Activated B cell treated with CpG ODN at 0.5 μM for 24 hours (primary cell): ENCODE measurements around the gene SCFD2. TPM values are rescaled to one million over a fixed set of nuclear protein-coding genes. Genes with fewer than 3 reads are reported as not detected.
"Not testable (repeated sequence)": the region's sequence is repeated elsewhere in the genome, so short reads cannot be mapped to it uniquely, and the experiment has no call there.

Experiments used
- ATAC-seq: fragments of 200-7000 bp; cut with Tn5 transposase; one replicate; pipeline ENCODE4 v1.10.0; 2021; ENCODE audit warnings: low read depth, mild to moderate bottlenecking, moderate library complexity
- CTCF ChIA-PET: fragments of 350-600 bp; sonication (Branson Sonifier 250); formaldehyde crosslinking; loops from one replicate; lab custom pipeline; 2021; ENCODE audit warnings: antibody characterized with exemption; lab: Charles Lee
- POLR2A ChIA-PET: fragments of 350-600 bp; sonication (Branson Sonifier 250); formaldehyde crosslinking; loops from one replicate; lab custom pipeline; 2021; ENCODE audit warnings: antibody characterized with exemption; lab: Charles Lee
- DNase-seq: peaks from one replicate; pipeline ENCODE4 v3.0.0; 2022
- H3K27ac Mint-ChIP-seq: one replicate; pipeline ENCODE4 v1.8.0; 2020; ENCODE audit warnings: mixed read lengths
- H3K27me3 Mint-ChIP-seq: one replicate; pipeline ENCODE4 v1.8.0; 2021; ENCODE audit warnings: mixed read lengths
- H3K36me3 Mint-ChIP-seq: one replicate; pipeline ENCODE4 v1.8.0; 2021; ENCODE audit warnings: low read depth, mixed read lengths
- H3K4me1 Mint-ChIP-seq: one replicate; pipeline ENCODE4 v1.8.0; 2021; ENCODE audit warnings: mixed read lengths
- H3K4me3 Mint-ChIP-seq: one replicate; pipeline ENCODE4 v1.8.0; 2020; ENCODE audit warnings: mild to moderate bottlenecking, mixed read lengths
- H3K9me3 Mint-ChIP-seq: one replicate; pipeline ENCODE4 v1.8.0; 2020; ENCODE audit warnings: mixed read lengths
- intact Hi-C: fragments of 100-400 bp; cut with micrococcal nuclease; formaldehyde crosslinking; loops from one replicate; pipeline ENCODE4 v1.15.1; 2024
- total RNA-seq: library from RNA; stranded (reverse); gene quantifications from 2 replicates; pipeline ENCODE4 v1.2.3, GENCODE V29; 2022
- TF ChIP-seq, protein P1 (sequence below): fragments of 200-600 bp; IDR thresholded peaks from one replicate; pipeline ENCODE4 v1.8.0; 2022; ENCODE audit warnings: antibody characterized with exemption, mild to moderate bottlenecking

Gene SCFD2
- total RNA-seq, 1 donor from 2014 or later, result 46.6 TPM

- Mint-ChIP-seq H3K9me3 (no peaks in the 10 kb centered on the region), H3K4me1 (peaks cover 31% of the 10 kb centered on the region), H3K27me3 (no peaks in the 10 kb centered on the region), H3K4me3 (no peak overlapping the region), H3K27ac (peak overlapping the region; percentile 30), H3K36me3 (peaks cover 35% of the 10 kb centered on the region)
- ChIA-PET POLR2A (interaction anchor here (1.5 kb wide), 1 partner anchor 22 kb away, joined by 4 read pairs; the partner anchor contains the start of gene FIP1L1), CTCF (no interaction called here)
- TF ChIP-seq, protein P1, sequence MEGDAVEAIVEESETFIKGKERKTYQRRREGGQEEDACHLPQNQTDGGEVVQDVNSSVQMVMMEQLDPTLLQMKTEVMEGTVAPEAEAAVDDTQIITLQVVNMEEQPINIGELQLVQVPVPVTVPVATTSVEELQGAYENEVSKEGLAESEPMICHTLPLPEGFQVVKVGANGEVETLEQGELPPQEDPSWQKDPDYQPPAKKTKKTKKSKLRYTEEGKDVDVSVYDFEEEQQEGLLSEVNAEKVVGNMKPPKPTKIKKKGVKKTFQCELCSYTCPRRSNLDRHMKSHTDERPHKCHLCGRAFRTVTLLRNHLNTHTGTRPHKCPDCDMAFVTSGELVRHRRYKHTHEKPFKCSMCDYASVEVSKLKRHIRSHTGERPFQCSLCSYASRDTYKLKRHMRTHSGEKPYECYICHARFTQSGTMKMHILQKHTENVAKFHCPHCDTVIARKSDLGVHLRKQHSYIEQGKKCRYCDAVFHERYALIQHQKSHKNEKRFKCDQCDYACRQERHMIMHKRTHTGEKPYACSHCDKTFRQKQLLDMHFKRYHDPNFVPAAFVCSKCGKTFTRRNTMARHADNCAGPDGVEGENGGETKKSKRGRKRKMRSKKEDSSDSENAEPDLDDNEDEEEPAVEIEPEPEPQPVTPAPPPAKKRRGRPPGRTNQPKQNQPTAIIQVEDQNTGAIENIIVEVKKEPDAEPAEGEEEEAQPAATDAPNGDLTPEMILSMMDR, result no peak
- intact Hi-C loops, result no loop called here
- DNase-seq (no peak), ATAC-seq (peak; percentile 80)
These were observed 9.8 kb downstream of the SCFD2 start for GRCh38 chr4:53355930-53356521.

DNA sequence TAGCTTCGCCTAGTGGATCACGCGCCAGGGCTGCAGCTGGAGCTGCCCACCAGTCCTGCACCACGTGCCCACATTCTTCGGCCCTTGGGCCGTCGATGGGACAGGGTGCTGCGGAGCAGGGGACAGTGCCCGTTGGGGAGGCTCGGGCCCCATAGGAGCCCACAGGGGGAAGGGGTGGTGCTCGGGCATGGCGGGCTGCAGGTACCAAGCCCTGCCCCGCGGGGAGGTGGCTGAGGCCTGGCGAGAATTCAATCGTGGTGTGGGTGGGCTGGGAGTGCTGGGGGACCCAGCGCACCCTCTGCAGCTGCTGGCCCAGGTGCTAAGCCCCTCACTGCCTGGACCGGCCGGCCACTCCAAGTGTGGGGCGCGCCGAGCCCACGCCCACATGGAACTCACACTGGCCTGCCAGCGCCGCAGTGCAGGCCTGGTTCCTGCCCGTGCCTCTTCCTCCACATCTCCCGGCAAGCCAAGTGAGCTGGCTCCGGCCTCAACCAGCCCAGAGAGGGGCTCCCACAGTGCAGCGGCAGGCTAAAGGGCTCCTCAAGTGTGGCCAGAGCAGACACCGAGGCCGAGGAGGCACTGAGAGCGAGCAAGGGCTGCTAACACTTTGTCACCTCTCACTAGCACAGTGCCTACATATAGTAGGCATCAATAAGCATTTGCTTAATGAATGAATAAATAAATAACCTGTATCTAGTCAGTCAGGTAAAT, 11.7 kb downstream of the SCFD2 start:
- DNase-seq (no peak), ATAC-seq (no peak)
- Mint-ChIP-seq H3K9me3 (no peaks in the 10 kb centered on the region), H3K27me3 (no peaks in the 10 kb centered on the region), H3K4me3 (no peak overlapping the region), H3K4me1 (peaks cover 15% of the 10 kb centered on the region), H3K27ac (no peak overlapping the region), H3K36me3 (peaks cover 45% of the 10 kb centered on the region)
- intact Hi-C loops, result no loop called here
- ChIA-PET CTCF (no interaction called here), POLR2A (no interaction called here)
- TF ChIP-seq, protein P1, result no peak

- Mint-ChIP-seq H3K27ac (no peak overlapping the region), H3K9me3 (peaks cover 6% of the 10 kb centered on the region), H3K4me3 (no peak overlapping the region), H3K36me3 (peaks cover 61% of the 10 kb centered on the region), H3K4me1 (peaks cover 2% of the 10 kb centered on the region), H3K27me3 (no peaks in the 10 kb centered on the region)
- no peak for ATAC-seq
- intact Hi-C loops, result no loop called here
- ChIA-PET POLR2A (no interaction called here), CTCF (no interaction called here)
- DNase-seq, result no peak
- TF ChIP-seq, protein P1, result no peak
These were observed 16.8 kb downstream of the SCFD2 start for GRCh38 chr4:53349091-53349491.

GRCh38 chr4:53348046-53348445, 17.8 kb downstream of the SCFD2 start:
- peaks cover 2% of the 10 kb centered on the region for H3K4me1 Mint-ChIP-seq
- ChIA-PET CTCF (no interaction called here), POLR2A (interaction anchor here (0.7 kb wide), 2 partner anchors 40 to 132 kb away, joined by 3 to 4 read pairs; no protein-coding TSS in a partner anchor)
- no peak overlapping the region for H3K27ac Mint-ChIP-seq
- DNase-seq (no peak), ATAC-seq (no peak)
- no peaks in the 10 kb centered on the region for H3K27me3 Mint-ChIP-seq
- H3K36me3 Mint-ChIP-seq, result peaks cover 63% of the 10 kb centered on the region
- H3K4me3 Mint-ChIP-seq, result no peak overlapping the region
- intact Hi-C loops, result no loop called here
- TF ChIP-seq, protein P1, result no peak
- H3K9me3 Mint-ChIP-seq, result peaks cover 6% of the 10 kb centered on the region

- Mint-ChIP-seq H3K27ac (no peak overlapping the region), H3K4me3 (no peak overlapping the region), H3K9me3 (peaks cover 6% of the 10 kb centered on the region), H3K36me3 (peaks cover 56% of the 10 kb centered on the region), H3K27me3 (no peaks in the 10 kb centered on the region), H3K4me1 (peaks cover 2% of the 10 kb centered on the region)
- TF ChIP-seq, protein P1, result no peak
- ChIA-PET POLR2A (no interaction called here), CTCF (no interaction called here)
- intact Hi-C loops, result no loop called here
- DNase-seq, result no peak
- no peak for ATAC-seq
These were observed 18.7 kb downstream of the SCFD2 start for GRCh38 chr4:53346920-53347852.

DNA sequence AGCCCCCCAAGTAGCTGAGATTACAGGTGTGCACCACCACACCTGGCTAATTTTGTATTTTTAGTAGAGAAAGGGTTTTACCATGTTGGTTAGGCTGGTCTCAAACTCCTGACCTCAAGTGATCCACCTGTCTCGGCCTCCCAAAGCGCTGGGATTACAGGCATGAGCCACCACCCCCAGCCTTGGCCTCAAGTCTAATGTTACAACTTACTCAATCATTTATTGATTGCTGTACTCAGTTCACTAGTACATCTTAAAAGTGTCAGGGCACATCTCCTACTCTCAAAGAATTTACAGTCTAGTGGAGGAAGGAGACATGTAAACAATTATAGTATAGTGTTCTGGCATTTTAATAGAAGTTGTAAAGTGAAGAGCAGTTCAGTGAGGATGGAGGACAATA, 19.5 kb downstream of the SCFD2 start:
- H3K9me3 Mint-ChIP-seq, CTCF ChIA-PET, H3K4me1 Mint-ChIP-seq, H3K4me3 Mint-ChIP-seq, H3K27me3 Mint-ChIP-seq, DNase-seq, POLR2A ChIA-PET, ATAC-seq, intact Hi-C loops, H3K27ac Mint-ChIP-seq: not testable (repeated sequence)
- H3K36me3 Mint-ChIP-seq, result peaks cover 58% of the 10 kb centered on the region

GRCh38 chr4:53340145-53340544, 25.7 kb downstream of the SCFD2 start:
- H3K36me3 Mint-ChIP-seq, result peaks cover 34% of the 10 kb centered on the region

More at GRCh38 chr4:53340145-53340544, 25.7 kb downstream of the SCFD2 start:
- H3K27me3 Mint-ChIP-seq, ATAC-seq, H3K4me3 Mint-ChIP-seq, intact Hi-C loops, POLR2A ChIA-PET, H3K27ac Mint-ChIP-seq, H3K4me1 Mint-ChIP-seq, DNase-seq, H3K9me3 Mint-ChIP-seq: not testable (repeated sequence)
- CTCF ChIA-PET, result interaction anchor here (0.7 kb wide), 1 partner anchor 207 kb away, joined by 3 read pairs; no protein-coding TSS in a partner anchor
